ENCODE results near the gene MYH9. TPM values are rescaled to one million over a fixed set of nuclear protein-coding genes. Genes with fewer than 3 reads are reported as not detected.
A peak's percentile ranks its signal among the peaks of the same experiment; 100 is the strongest.

The MYH9 gene
- total and polyA plus RNA-seq, 2 donors (not counting 1 experiment from before 2014, with no cell fraction given): 108 to 554 TPM

- Histone ChIP-seq H3K4me1 (ENCODE audit: control insufficient read depth in 2 of 2, insufficient read depth in 2 of 2, low read length in 2 of 2) (peaks cover 99 to 100% of the 10 kb centered on the region in 2 donors), H4K20me1 (ENCODE audit: control insufficient read depth, insufficient read depth, low read length, poor library complexity, severe bottlenecking) (peaks cover 77% of the 10 kb centered on the region), H3K9ac (ENCODE audit: low read length) (peak overlapping the region; percentile 55), H3K27ac (ENCODE audit: low read length in 2 of 2) (peak overlapping the region; percentile 42 to 83), H3K4me2 (replicated peaks; ENCODE audit: low read depth, low read length, poor library complexity, severe bottlenecking) (peak overlapping the region; percentile 73), H3K9me3 (ENCODE audit: control extremely low read depth in 1 of 3, control insufficient read depth in 2 of 3, insufficient read depth in 1 of 3, low read length in 2 of 3) (no peaks in the 10 kb centered on the region), H3K4me3 (ENCODE audit: control extremely low read depth in 1 of 5, extremely low read depth in 1 of 5, insufficient read depth in 1 of 5, low read depth in 2 of 5, low read length in 4 of 5) (peak overlapping the region in 3 of 5 experiments; percentile 5 to 39 (median 15)), H2AFZ (ENCODE audit: insufficient read depth, low read depth, low read length, poor library complexity, severe bottlenecking) (no peak overlapping the region), H3K27me3 (replicated peaks in 1 of 4; ENCODE audit: control extremely low read depth in 1 of 4, control insufficient read depth in 3 of 4, insufficient read depth in 4 of 4, low read length in 3 of 4) (no peaks in the 10 kb centered on the region), H3K79me2 (ENCODE audit: control insufficient read depth, insufficient read depth, low read length) (peaks cover 100% of the 10 kb centered on the region), H3K36me3 (replicated peaks in 1 of 2; ENCODE audit: control extremely low read depth in 1 of 2, control insufficient read depth in 1 of 2, extremely low read depth in 1 of 2, insufficient read depth in 2 of 2, low read length in 1 of 2) (peaks cover 2 to 38% of the 10 kb centered on the region in 2 experiments)
- intact Hi-C loops (cut with micrococcal nuclease): no loop called here
- H3K27me3 Mint-ChIP-seq: no peaks in the 10 kb centered on the region
- no peak for DNase-seq
- peak overlapping the region; percentile 71 for H3K27ac Mint-ChIP-seq
- no peaks in the 10 kb centered on the region for H3K9me3 Mint-ChIP-seq (ENCODE audit: insufficient read depth)
- H3K4me1 Mint-ChIP-seq: peaks cover 90% of the 10 kb centered on the region
- TF ChIP-seq EZH2 (IDR thresholded peaks at IDR 0.05; ENCODE audit: borderline replicate concordance, insufficient read depth, low read depth, low read length, poor library complexity, severe bottlenecking) (no peak), CTCF (IDR thresholded peaks at IDR 0.05) (no peak)
- 12% methylated on average over 7 of the region's 7 CpGs for WGBS (ENCODE audit: insufficient coverage)
- peak overlapping the region; percentile 44 for H3K4me3 Mint-ChIP-seq
- POLR2A ChIA-PET: no interaction called here
- CTCF ChIA-PET: interaction anchor here (2.8 kb wide), 1 partner anchor 12 kb away, joined by 12 read pairs; no protein-coding TSS in a partner anchor
- no peak for ATAC-seq (ENCODE audit: low read depth)
Measured at GRCh38 chr22:36373258-36373579, 14.5 kb downstream of the MYH9 start.

GRCh38 chr22:36371920-36372319, 15.8 kb downstream of the MYH9 start:
- peaks cover 99 to 100% of the 10 kb centered on the region in 2 donors for H3K4me1 ChIP-seq (ENCODE audit: control insufficient read depth in 2 of 2, insufficient read depth in 2 of 2, low read length in 2 of 2)
- Mint-ChIP-seq H3K4me1 (peaks cover 90% of the 10 kb centered on the region), H3K27ac (peak overlapping the region; percentile 90), H3K9me3 (ENCODE audit: insufficient read depth) (no peaks in the 10 kb centered on the region), H3K4me3 (peak overlapping the region; percentile 44), H3K27me3 (no peaks in the 10 kb centered on the region)
- H3K9ac ChIP-seq (ENCODE audit: low read length): no peak overlapping the region
- TF ChIP-seq CTCF (IDR thresholded peaks at IDR 0.05) (no peak), EZH2 (IDR thresholded peaks at IDR 0.05; ENCODE audit: borderline replicate concordance, insufficient read depth, low read depth, low read length, poor library complexity, severe bottlenecking) (no peak)
- H3K27me3 ChIP-seq (replicated peaks in 1 of 4; ENCODE audit: control extremely low read depth in 1 of 4, control insufficient read depth in 3 of 4, insufficient read depth in 4 of 4, low read length in 3 of 4): no peaks in the 10 kb centered on the region
- H3K79me2 ChIP-seq (ENCODE audit: control insufficient read depth, insufficient read depth, low read length): peaks cover 100% of the 10 kb centered on the region
- ATAC-seq (ENCODE audit: low read depth): no peak
- POLR2A ChIA-PET: no interaction called here
- no peak overlapping the region for H2AFZ ChIP-seq (ENCODE audit: insufficient read depth, low read depth, low read length, poor library complexity, severe bottlenecking)
- WGBS (ENCODE audit: insufficient coverage): no CpG with 5 or more reads among the region's 2 CpGs
- H3K4me3 ChIP-seq (ENCODE audit: control extremely low read depth in 1 of 5, extremely low read depth in 1 of 5, insufficient read depth in 1 of 5, low read depth in 2 of 5, low read length in 4 of 5): no peak overlapping the region
- peak overlapping the region; percentile 74 for H3K4me2 ChIP-seq (replicated peaks; ENCODE audit: low read depth, low read length, poor library complexity, severe bottlenecking)
- H3K27ac ChIP-seq (ENCODE audit: low read length in 2 of 2): peak overlapping the region in 1 of 2 donors; percentile 83
- CTCF ChIA-PET: interaction anchor here (0.8 to 2.8 kb wide), 5 partner anchors 8 to 219 kb away, joined by 4 to 12 read pairs (median 6); no protein-coding TSS in a partner anchor
- DNase-seq: no peak
- peaks cover 90% of the 10 kb centered on the region for H4K20me1 ChIP-seq (ENCODE audit: control insufficient read depth, insufficient read depth, low read length, poor library complexity, severe bottlenecking)
- peaks cover 2 to 51% of the 10 kb centered on the region in 2 experiments for H3K36me3 ChIP-seq (replicated peaks in 1 of 2; ENCODE audit: control extremely low read depth in 1 of 2, control insufficient read depth in 1 of 2, extremely low read depth in 1 of 2, insufficient read depth in 2 of 2, low read length in 1 of 2)
- intact Hi-C loops (cut with micrococcal nuclease): loop anchor here (2.0 kb wide), 1 partner anchor 15 kb away; the partner anchor contains the start of gene MYH9
- H3K9me3 ChIP-seq (ENCODE audit: control extremely low read depth in 1 of 3, control insufficient read depth in 2 of 3, insufficient read depth in 1 of 3, low read length in 2 of 3): no peaks in the 10 kb centered on the region
